Activated CD4-positive, alpha-beta T cell treated with anti-CD3 and anti-CD28 coated beads for 36 hours (primary cell): ENCODE measurements around the gene SLC24A4. TPM values are rescaled to one million over a fixed set of nuclear protein-coding genes. Genes with fewer than 3 reads are reported as not detected.

Source experiments
- ATAC-seq: fragments of 200-7000 bp; cut with Tn5 transposase; one replicate; pipeline ENCODE4 v1.10.0; 2021; ENCODE audit warnings: mild to moderate bottlenecking, moderate library complexity
- CTCF ChIA-PET: fragments of 350-600 bp; sonication (Branson Sonifier 250); formaldehyde crosslinking; loops from one replicate; lab custom pipeline; 2021; ENCODE audit warnings: antibody characterized with exemption; lab: Charles Lee
- POLR2A ChIA-PET: fragments of 350-600 bp; sonication (Branson Sonifier 250); formaldehyde crosslinking; loops from one replicate; lab custom pipeline; 2021; ENCODE audit warnings: antibody characterized with exemption, inconsistent platforms; lab: Charles Lee
- DNase-seq: peaks from one replicate; pipeline ENCODE4 v3.0.0-alpha.2; 2020
- H3K27ac Mint-ChIP-seq: one replicate; pipeline ENCODE4 v1.8.0; 2021; ENCODE audit warnings: mixed read lengths
- H3K27me3 Mint-ChIP-seq: one replicate; pipeline ENCODE4 v1.8.0; 2021; ENCODE audit warnings: mixed read lengths
- H3K36me3 Mint-ChIP-seq: one replicate; pipeline ENCODE4 v1.8.0; 2021; ENCODE audit warnings: low read depth, mixed read lengths
- H3K4me1 Mint-ChIP-seq: one replicate; pipeline ENCODE4 v1.8.0; 2021; ENCODE audit warnings: mixed read lengths
- H3K4me3 Mint-ChIP-seq: one replicate; pipeline ENCODE4 v1.8.0; 2021; ENCODE audit warnings: mild to moderate bottlenecking, moderate library complexity, mixed read lengths
- H3K9me3 Mint-ChIP-seq: one replicate; pipeline ENCODE4 v1.8.0; 2021; ENCODE audit warnings: low read depth, mixed read lengths
- intact Hi-C, 2 experiments: fragments of 100-400 bp; cut with DNase I in 1 of 2; cut with micrococcal nuclease in 1 of 2; formaldehyde crosslinking; loops; one replicate each; pipeline versions ENCODE4 v1.14.2 to v1.15.1; 2022 to 2024; cut with DNase I, micrococcal nuclease
- total RNA-seq, 2 experiments: library from RNA; stranded (reverse); gene quantifications; one replicate each; pipeline ENCODE4 v1.2.3, GENCODE V29; 2021

Gene SLC24A4
- total RNA-seq, 2 experiments from 2014 or later, result not detected

DNA sequence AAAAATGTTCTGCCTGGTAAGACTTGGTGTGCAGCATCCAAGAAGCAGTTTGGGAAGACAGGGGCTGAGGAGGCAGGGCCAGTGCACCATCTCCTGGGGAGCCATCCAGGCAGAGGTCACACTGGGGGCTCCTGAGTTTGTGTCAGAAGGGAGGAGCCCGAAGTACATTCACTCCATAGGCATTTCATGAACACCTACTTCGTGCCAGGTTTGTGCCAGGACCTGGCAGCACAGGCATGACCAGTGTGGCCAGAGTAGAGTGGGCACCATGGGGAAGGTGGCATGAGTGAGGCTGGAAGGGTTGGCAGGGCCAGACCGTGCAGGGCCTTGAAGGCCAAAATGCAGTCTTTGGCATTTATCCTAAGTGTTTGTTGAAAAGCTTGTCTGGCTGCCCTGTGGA is 104.1 kb downstream of the SLC24A4 start:
- intact Hi-C loops, result no loop called here
- no peak for DNase-seq
- Mint-ChIP-seq H3K36me3 (no peaks in the 10 kb centered on the region), H3K4me1 (peaks cover 5% of the 10 kb centered on the region), H3K9me3 (no peaks in the 10 kb centered on the region), H3K27ac (no peak overlapping the region), H3K27me3 (no peaks in the 10 kb centered on the region), H3K4me3 (no peak overlapping the region)
- no peak for ATAC-seq
- CTCF ChIA-PET, result interaction anchor here (0.6 kb wide), 1 partner anchor 514 kb away, joined by 3 read pairs; no protein-coding TSS in a partner anchor
- POLR2A ChIA-PET, result no interaction called here

DNA sequence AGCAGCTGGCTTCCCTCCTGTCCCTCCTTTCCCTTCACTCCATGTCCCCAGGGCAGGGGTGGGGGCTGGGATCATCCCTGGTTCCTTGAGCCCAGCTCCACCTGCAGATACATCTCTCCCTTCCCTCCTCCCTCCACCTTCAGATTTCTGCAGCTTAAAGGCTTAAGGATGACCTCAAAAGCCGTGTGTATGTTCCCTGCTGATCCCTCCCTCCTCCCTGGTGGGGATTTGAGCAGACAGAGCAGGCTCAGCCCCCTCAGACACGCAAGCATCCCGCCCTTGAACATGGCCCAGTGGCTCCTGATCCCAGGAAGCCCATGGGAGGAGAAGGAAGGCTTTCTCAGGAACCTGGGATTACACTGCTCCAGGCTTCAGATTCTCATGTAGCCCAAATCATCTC is 107.7 kb downstream of the SLC24A4 start:
- intact Hi-C loops, result no loop called here
- Mint-ChIP-seq H3K27ac (no peak overlapping the region), H3K4me3 (no peak overlapping the region), H3K4me1 (peaks cover 5% of the 10 kb centered on the region), H3K9me3 (no peaks in the 10 kb centered on the region), H3K27me3 (no peaks in the 10 kb centered on the region), H3K36me3 (no peaks in the 10 kb centered on the region)
- CTCF ChIA-PET, result interaction anchor here (1.0 kb wide), 1 partner anchor 352 kb away, joined by 3 read pairs; no protein-coding TSS in a partner anchor
- ATAC-seq, result no peak
- POLR2A ChIA-PET, result no interaction called here
- DNase-seq, result no peak

DNA sequence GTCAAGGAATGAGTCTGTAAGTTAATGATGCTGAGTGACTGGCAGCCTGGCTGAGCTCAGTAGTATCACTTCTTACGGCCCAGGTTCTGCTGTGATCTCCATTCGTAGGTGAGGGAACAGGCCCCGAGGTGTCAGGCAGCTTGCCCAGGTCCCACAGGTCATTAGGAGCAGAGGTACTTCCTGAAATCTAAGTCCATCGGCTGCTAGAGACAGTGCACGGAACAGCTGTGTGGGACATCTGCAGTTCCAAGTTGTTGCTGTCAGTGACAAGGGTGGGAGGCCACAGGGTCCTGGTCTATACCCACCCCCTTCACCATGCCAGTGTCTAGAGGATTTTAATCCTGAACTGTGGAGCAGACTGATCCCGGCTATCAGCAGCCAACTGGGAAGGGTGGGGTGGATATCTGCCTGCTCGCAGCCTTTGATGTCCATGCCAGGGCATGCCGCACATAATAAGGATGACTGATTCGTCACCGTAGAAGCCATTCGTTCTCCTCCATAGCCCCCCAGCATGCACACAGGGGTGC is 108.3 kb downstream of the SLC24A4 start:
- ChIA-PET POLR2A (no interaction called here), CTCF (interaction anchor here (0.7 kb wide), 1 partner anchor 443 kb away, joined by 4 read pairs; no protein-coding TSS in a partner anchor)
- intact Hi-C loops, result no loop called here
- DNase-seq (no peak), ATAC-seq (no peak)
- no peak overlapping the region for H3K4me3 Mint-ChIP-seq
- H3K4me1 Mint-ChIP-seq, result no peaks in the 10 kb centered on the region
- no peaks in the 10 kb centered on the region for H3K27me3 Mint-ChIP-seq
- no peak overlapping the region for H3K27ac Mint-ChIP-seq
- no peaks in the 10 kb centered on the region for H3K36me3 Mint-ChIP-seq
- H3K9me3 Mint-ChIP-seq, result no peaks in the 10 kb centered on the region

DNA sequence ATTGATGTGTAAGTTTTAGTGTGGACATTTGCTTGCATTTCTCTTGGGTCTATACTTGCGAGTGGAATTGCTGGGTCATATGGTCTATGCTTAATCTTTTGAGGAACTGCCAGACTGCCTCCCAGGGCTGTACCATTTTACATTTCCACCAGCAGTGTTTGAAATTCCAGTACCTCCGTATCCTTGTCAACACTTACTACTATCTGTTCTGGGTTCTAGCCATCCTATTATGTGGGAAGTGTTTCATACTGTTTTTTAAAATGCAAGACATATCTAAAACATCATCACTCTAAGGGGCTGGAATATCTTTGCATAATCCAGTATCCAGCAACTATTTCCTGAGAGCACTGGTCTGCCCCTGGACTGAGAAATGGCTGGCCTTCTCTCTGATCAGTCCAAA is 110.4 kb downstream of the SLC24A4 start:
- Mint-ChIP-seq H3K27me3 (no peaks in the 10 kb centered on the region), H3K27ac (no peak overlapping the region), H3K9me3 (no peaks in the 10 kb centered on the region), H3K4me3 (no peak overlapping the region), H3K36me3 (no peaks in the 10 kb centered on the region), H3K4me1 (no peaks in the 10 kb centered on the region)
- ATAC-seq (no peak), DNase-seq (no peak)
- POLR2A ChIA-PET, result no interaction called here
- CTCF ChIA-PET, result no interaction called here
- intact Hi-C loops, result no loop called here

DNA sequence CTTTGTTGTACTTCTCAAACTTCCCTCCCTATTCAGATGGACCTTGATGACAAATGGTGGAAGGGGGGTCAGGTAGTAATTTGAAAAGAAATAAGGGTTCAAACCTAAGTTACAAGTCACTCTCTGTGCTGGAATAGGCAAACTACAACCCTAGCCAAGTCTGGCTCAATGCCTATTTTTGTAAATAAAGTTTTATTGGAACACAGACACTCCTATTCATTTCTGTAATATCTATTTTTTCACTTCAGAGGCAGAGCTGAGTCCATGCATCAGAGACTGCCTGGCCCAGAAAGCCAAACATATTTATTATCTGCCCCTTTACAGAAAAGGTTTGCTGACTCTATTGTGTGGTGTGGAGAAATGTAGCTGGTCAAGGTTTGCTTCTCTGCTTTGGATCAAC is 112.2 kb downstream of the SLC24A4 start:
- intact Hi-C loops, result no loop called here
- H3K27me3 Mint-ChIP-seq, result no peaks in the 10 kb centered on the region
- no peak overlapping the region for H3K4me3 Mint-ChIP-seq
- ChIA-PET POLR2A (no interaction called here), CTCF (interaction anchor here (1.3 kb wide), 1 partner anchor 25 kb away, joined by 5 read pairs; no protein-coding TSS in a partner anchor)
- DNase-seq (no peak), ATAC-seq (no peak)
- H3K9me3 Mint-ChIP-seq, result no peaks in the 10 kb centered on the region
- peaks cover 4% of the 10 kb centered on the region for H3K4me1 Mint-ChIP-seq
- H3K36me3 Mint-ChIP-seq, result no peaks in the 10 kb centered on the region
- no peak overlapping the region for H3K27ac Mint-ChIP-seq

DNA sequence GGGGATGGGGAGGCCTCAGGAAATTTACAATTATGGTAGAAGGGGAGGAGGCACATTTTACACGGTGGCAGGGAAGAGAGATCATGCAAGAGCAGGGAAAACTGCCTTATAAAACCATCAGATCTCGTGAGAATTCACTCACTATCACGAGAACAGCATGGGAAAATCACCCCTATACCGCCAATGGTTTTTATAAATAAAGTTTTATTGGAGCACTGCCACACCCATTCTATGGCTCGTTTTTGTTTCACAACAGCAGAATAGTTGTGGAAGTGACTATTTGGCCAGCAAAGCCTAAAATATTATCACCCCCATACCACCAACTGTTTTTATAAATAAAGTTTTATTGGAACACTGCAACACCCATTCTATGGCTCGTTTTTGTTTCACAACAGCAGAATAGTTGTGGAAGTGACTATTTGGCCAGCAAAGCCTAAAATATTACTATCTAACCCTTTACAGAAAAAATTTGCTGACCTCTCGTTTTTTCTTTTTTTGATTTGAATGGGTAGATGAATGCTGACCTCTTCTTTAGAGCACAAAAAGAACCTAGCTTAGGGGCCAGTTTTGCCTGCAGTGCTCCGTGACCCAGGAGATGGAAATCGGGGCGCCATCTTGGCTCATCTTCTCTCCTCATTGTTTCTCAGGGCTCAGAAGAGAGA is 113.3 kb downstream of the SLC24A4 start:
- Mint-ChIP-seq H3K27me3 (no peaks in the 10 kb centered on the region), H3K4me1 (peaks cover 4% of the 10 kb centered on the region), H3K4me3 (no peak overlapping the region), H3K27ac (no peak overlapping the region), H3K36me3 (no peaks in the 10 kb centered on the region), H3K9me3 (no peaks in the 10 kb centered on the region)
- DNase-seq (no peak), ATAC-seq (no peak)
- POLR2A ChIA-PET, result no interaction called here
- CTCF ChIA-PET, result no interaction called here
- intact Hi-C loops, result no loop called here

DNA sequence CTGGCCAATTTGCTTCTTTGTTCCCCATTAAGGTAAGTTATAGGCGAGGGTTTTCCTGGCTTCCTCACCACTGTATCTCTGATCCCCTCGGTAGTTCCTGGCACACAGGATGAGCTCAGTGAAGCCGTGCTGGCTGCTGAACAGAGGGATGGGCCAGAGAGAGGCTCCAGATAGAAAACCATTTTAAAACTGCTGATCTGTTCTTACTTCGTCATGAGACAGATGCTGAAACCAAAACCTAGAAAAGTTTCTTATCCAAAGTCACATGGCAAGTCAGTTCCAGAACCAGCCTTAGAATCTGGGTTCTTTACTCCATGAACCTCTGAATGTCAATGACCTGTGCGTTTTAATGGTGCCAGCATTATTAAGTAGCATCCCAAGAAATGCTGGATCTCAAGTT is 114.3 kb downstream of the SLC24A4 start:
- Mint-ChIP-seq H3K9me3 (no peaks in the 10 kb centered on the region), H3K27ac (no peak overlapping the region), H3K4me1 (peaks cover 4% of the 10 kb centered on the region), H3K36me3 (no peaks in the 10 kb centered on the region), H3K4me3 (no peak overlapping the region), H3K27me3 (no peaks in the 10 kb centered on the region)
- intact Hi-C loops, result no loop called here
- POLR2A ChIA-PET, result no interaction called here
- CTCF ChIA-PET, result no interaction called here
- no peak for ATAC-seq
- DNase-seq, result no peak

DNA sequence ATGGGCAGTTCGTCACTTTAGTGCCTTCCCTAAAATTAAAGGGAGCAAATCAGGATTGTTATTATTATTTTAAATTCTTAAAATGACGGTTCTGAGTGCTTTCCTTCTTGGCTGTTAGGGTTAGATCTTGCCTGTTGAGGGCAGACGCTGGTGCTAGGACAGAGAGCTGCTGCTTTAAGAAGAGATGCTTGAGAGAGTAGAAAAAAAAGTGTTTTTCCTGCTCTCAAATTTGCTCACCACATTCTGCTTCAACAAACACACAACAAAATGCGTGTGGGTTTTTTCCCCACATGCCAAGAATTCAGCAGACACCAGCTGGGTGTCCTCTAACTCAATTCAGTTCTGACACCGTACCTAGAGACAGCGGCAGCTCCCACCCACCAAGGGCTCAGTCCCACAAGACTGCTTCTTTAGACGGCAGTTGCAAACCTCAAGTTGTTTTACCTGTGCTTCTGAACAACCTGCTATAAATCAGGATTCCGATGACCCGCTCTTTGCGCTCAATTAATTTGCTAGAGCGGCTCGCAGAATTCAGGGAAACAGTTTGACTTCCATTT is 114.8 kb downstream of the SLC24A4 start:
- Mint-ChIP-seq H3K4me1 (peaks cover 4% of the 10 kb centered on the region), H3K9me3 (no peaks in the 10 kb centered on the region), H3K36me3 (no peaks in the 10 kb centered on the region), H3K27me3 (no peaks in the 10 kb centered on the region), H3K4me3 (no peak overlapping the region), H3K27ac (no peak overlapping the region)
- ATAC-seq, result no peak
- no peak for DNase-seq
- ChIA-PET CTCF (no interaction called here), POLR2A (no interaction called here)
- intact Hi-C loops, result no loop called here

DNA sequence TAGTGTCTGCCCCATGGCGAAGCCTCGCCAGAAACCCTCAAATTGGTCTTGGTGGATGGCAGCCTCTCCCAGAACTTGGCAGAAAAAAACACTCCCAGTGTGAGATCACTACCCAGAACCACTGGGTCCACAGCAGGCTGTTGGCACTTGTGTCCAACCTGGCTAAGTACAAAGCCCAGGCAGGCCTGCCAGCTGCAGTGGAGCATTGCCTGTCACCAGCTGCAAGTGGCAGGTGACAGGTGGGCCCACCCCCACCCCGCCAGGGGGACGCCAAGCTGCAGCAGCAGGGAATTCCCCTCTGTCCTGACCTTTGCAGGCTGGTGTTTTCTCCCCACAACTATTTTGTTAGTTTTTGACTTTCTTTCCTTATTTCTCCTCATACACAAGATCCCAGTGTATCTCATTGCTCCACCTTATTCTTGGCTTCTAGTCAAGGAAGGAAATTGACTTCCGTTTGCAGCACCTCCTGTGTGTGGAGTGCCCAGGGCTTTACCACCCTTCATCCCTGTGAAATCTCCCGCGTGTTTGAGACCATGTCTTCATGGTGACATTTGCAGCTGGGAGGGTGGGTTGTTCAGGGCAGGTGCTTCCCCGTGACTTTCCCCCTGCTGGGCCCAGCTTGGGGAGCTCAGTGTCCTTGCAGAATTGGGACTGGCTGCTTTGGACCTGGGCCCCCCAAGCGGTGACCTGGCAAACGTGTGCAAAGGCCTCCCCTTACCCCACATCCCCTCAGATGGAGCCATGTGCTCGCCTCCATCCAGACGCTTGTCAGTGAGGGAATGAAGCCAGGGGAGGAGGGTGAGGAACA is 116.8 kb downstream of the SLC24A4 start:
- no peak for ATAC-seq
- Mint-ChIP-seq H3K4me3 (no peak overlapping the region), H3K4me1 (peaks cover 4% of the 10 kb centered on the region), H3K9me3 (no peaks in the 10 kb centered on the region), H3K36me3 (no peaks in the 10 kb centered on the region), H3K27me3 (no peaks in the 10 kb centered on the region), H3K27ac (no peak overlapping the region)
- CTCF ChIA-PET, result interaction anchor here (0.6 kb wide), 1 partner anchor 271 kb away, joined by 3 read pairs; no protein-coding TSS in a partner anchor
- POLR2A ChIA-PET, result no interaction called here
- intact Hi-C loops, result no loop called here
- no peak for DNase-seq

DNA sequence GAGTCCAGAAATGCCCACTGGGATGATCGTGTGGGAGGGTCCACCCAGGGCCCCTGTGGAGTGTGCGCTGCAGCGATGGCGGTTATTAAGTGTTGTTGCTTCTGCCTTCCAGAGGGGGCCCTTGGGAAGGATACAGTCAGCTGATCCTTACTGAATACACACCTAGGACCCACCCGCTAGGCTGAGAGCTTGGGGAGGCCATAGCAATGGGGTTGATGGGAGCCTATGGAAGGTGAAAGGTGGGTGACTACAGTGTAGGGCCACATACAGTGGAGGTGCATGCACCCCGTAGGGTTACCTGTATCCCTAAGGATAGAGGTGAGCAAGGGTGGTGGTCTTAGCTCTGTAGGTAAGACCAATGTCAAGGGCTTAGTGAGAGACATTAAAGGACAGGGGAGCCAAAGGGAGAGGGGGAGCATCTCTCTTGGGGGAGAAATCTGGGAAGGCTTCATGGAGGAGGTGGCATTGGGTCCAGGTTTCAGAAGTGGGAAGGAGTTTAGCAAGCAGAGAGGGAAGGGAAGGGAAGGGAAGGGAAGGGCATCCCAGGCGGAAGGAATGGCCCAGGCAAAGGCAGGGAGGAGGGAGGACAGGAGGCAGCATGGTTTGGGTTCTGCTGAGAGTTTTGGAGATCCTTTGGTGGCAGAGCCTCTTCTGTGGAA is 117.5 kb downstream of the SLC24A4 start:
- H3K4me1 Mint-ChIP-seq, result peaks cover 4% of the 10 kb centered on the region
- H3K27ac Mint-ChIP-seq, result no peak overlapping the region
- intact Hi-C loops, result no loop called here
- no peaks in the 10 kb centered on the region for H3K27me3 Mint-ChIP-seq
- H3K4me3 Mint-ChIP-seq, result no peak overlapping the region
- no peak for ATAC-seq
- DNase-seq, result no peak
- POLR2A ChIA-PET, result no interaction called here
- CTCF ChIA-PET, result interaction anchor here (0.6 kb wide), 1 partner anchor 270 kb away, joined by 3 read pairs; no protein-coding TSS in a partner anchor
- H3K9me3 Mint-ChIP-seq, result no peaks in the 10 kb centered on the region
- no peaks in the 10 kb centered on the region for H3K36me3 Mint-ChIP-seq
